ENCODE results near the gene VMP1. TPM values are rescaled to one million over a fixed set of nuclear protein-coding genes. Genes with fewer than 3 reads are reported as not detected.
"Not testable (repeated sequence)": the region's sequence is repeated elsewhere in the genome, so short reads cannot be mapped to it uniquely, and the experiment has no call there.

Gene VMP1
- total RNA-seq, 1 donor, result 460 TPM

DNA sequence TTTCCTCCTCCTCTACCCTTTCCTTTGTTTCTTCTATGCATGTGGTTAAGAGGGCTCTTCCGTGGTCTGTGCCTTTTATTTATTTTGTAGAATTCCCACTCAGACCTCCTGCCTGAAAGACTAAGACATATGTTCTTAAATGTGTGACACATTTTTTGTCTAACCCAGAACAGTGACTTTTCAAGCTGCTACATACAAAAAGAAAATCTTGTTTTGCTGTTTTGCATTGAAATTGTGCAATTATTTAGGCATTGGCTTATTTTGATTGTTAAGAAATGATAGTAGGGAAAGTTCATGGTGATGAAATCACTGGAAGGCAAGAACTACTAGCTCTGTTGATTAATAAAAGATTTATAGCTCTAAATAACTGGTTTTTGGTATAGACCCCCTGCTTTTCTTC, 108.5 kb downstream of the VMP1 start:
- no peak overlapping the region for H3K4me3 ChIP-seq (ENCODE audit: low read length)

DNA sequence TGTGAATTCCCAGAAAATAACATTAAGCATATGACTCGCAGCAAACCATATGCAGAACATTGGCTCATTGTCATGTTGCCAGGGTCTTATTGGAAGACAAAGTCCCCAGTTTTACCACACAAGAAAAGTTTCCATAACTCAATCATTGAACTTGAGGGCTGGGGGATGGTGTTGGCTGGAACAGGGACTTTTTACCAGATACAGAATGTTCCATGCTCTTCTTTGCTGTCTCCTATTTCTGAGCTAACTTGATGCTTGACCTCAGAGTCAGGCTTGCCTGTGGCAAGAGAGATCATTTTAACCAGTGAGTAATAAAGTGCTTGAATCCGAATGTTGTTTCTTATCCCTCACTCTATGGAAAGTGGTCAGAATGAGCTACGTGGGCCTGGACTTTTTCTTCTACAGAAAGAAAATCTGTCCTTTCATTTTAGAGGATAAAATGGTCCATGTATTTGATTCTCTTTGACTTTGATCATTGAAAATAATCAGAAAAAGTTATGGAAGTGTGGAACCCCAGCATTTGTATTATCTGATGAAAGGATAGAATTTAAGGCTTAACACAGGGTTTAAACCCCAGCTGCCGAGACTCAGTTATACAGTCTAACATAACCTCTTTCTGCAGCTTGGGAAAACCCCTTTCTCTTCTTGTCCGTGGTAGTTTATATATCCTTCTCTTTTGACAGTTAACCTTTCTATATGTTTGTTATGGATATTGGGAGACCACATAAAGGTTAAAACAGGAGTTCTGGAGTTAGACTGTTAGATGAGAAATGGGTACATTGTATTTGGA, 118.3 kb downstream of the VMP1 start:
- H3K27me3 ChIP-seq (ENCODE audit: insufficient read depth, low read length), result no peaks in the 10 kb centered on the region
- H3K9me3 ChIP-seq (ENCODE audit: low read depth, low read length), result no peaks in the 10 kb centered on the region
- H3K4me3 ChIP-seq (ENCODE audit: low read length), result no peak overlapping the region
- peaks cover 49% of the 10 kb centered on the region for H3K4me1 ChIP-seq (ENCODE audit: insufficient read depth, low read length)

More for the DNA sequence above, 108.5 kb downstream of the VMP1 start:
- peaks cover 15% of the 10 kb centered on the region for H3K4me1 ChIP-seq (ENCODE audit: insufficient read depth, low read length)
- H3K27me3 ChIP-seq (ENCODE audit: insufficient read depth, low read length), result no peaks in the 10 kb centered on the region
- no peaks in the 10 kb centered on the region for H3K9me3 ChIP-seq (ENCODE audit: low read depth, low read length)

DNA sequence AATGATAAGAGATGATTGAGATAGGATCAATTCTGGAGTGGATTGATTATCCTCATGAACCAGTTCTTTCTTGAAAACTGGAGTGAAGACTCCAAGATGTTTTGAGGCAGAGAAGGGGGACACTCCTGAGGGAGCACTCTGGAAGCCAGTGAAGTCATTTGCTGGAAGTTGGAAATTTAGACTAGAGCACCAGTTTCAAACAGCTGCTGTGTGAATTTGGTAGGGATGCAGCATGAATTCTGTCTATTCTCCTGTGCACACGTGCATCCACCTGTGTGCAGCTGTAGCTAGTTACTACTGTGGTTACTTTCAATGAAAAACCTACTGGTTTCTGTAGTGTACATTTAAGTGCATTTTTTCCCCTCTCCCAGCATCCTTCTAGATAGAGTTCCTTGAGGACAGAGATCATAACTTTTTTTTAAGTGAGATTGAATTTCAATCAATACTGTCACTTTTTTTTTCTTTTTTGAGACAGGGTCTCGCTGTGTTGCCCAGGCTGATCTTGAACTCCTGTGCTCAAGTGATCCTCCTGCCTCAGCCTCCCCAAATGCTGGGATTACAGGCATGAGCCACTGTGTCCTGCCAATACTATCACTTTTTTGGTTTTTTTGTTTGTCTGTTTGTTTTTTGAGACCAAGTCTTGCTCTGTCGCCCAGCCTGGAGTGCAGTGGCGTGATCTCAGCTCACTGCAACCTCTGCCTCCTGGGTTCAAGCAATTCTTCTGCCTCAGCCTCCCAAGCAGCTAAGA, 119.4 kb downstream of the VMP1 start:
- peaks cover 55% of the 10 kb centered on the region for H3K4me1 ChIP-seq (ENCODE audit: insufficient read depth, low read length)
- no peaks in the 10 kb centered on the region for H3K27me3 ChIP-seq (ENCODE audit: insufficient read depth, low read length)
- no peak overlapping the region for H3K4me3 ChIP-seq (ENCODE audit: low read length)
- H3K9me3 ChIP-seq (ENCODE audit: low read depth, low read length), result no peaks in the 10 kb centered on the region

DNA sequence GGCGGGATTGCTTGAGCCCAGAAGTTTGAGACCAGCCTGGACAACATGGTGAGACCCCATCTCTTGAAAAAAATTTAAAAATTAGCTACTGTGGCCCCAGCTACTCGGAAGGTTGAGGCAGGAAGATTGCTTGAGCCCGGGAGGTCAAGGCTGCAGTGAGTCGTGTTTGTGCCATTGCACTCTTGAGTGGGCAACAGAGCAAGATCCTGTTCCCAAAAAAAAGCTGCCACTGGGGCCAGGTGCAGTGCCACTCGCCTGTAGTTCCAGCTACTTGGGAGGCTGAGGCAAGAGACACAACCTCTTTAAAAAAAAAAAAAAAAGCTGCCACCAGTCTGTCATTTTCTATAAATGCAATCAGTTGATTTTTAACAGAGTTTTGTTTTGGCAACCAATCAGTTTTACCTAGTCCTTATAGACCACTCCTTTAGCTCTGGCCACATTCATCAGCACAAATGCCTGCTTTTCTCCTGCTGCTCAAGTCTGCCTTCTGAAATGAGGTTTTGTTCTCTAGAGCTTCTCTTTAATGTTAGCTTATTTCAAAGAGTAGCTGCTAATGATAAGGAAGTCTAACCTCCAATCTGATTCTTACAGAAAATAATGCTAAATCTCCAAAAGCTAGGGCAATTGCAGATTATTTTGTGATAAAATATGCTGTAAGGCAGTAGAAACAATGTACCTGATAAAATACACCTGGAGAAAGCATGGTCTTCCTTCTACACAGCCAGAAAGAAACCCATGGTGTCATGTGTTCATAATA, 120.4 kb downstream of the VMP1 start:
- Histone ChIP-seq H3K4me1 (ENCODE audit: insufficient read depth, low read length) (peaks cover 61% of the 10 kb centered on the region), H3K4me3 (ENCODE audit: low read length) (no peak overlapping the region)

DNA sequence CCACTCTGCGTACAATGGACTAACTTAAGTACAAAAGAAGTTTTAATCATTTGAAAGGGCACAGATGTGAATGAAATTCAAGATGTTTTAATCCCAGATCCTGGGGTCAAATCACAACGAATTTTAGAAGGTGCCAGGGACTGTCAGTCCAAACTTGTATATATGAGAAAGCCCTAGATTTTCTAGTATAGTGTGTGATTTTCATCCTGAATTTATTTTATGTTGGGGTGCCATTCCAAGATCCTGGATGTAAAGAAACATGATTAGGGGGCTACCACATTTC, 121.0 kb downstream of the VMP1 start:
- no peak overlapping the region for H3K4me3 ChIP-seq (ENCODE audit: low read length)
- H3K9me3 ChIP-seq (ENCODE audit: low read depth, low read length), result no peaks in the 10 kb centered on the region
- H3K27me3 ChIP-seq (ENCODE audit: insufficient read depth, low read length), result no peaks in the 10 kb centered on the region
- peaks cover 62% of the 10 kb centered on the region for H3K4me1 ChIP-seq (ENCODE audit: insufficient read depth, low read length)

More for the DNA sequence above, 120.4 kb downstream of the VMP1 start:
- no peaks in the 10 kb centered on the region for H3K27me3 ChIP-seq (ENCODE audit: insufficient read depth, low read length)
- no peaks in the 10 kb centered on the region for H3K9me3 ChIP-seq (ENCODE audit: low read depth, low read length)

DNA sequence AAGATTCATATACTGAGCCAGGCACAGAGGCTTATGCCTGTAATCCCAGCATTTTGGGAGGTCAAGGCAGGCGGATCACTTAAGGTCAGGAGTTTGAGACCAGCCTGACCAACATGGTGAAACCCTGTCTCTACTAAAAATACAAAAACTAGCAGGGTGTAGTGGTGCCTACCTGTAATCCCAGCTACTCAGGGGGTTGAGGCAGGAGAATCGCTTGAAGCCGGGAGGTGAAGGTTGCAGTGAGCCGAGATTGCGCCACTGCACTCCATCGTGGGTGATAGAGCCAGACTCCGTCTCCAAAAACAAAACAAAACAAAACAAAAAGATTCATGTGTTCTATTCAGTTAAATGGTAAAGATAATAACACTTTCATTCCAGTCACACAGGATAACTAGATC, 121.4 kb downstream of the VMP1 start:
- not testable (repeated sequence) for H3K9me3 ChIP-seq (ENCODE audit: low read depth, low read length); H3K27me3 ChIP-seq (ENCODE audit: insufficient read depth, low read length); H3K4me3 ChIP-seq (ENCODE audit: low read length)
- H3K4me1 ChIP-seq (ENCODE audit: insufficient read depth, low read length), result peaks cover 62% of the 10 kb centered on the region

DNA sequence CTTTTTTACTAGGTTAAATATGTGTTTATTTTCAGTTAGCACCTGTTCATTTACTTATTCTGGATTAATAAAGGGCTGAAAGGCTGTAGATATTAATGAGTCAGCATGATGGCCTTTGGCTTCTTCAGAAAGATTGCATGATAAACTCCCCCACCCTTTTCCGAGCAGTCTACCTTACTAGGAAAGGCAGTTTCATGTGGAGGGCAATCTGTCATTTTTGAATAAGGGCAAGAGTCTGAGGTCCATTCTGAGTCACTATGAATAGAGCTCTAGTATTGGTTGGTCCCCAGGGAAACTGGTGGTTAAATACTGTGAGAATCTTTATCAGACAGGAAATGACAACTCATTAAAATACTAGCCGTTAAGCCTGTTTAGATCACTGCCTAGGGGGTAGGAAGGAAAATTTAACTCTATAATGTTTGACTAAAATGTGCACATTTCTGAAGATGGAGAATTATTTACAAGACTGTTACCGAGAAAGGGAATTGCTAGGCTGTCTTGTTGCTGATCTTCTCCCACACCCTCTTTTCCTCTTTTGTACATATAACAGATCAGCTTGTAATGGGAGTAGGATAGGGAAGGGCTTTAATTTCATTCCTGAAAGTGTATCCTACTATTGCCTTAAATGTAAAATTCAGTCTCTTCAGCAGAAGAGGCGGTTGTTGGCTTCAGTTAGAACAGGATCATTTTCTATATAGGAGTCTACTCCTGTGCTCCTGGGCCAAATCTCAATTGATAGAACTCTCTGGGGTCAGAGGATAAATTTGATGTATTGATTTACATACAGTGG, 122.0 kb downstream of the VMP1 start:
- Histone ChIP-seq H3K27me3 (ENCODE audit: insufficient read depth, low read length) (no peaks in the 10 kb centered on the region), H3K9me3 (ENCODE audit: low read depth, low read length) (no peaks in the 10 kb centered on the region), H3K4me1 (ENCODE audit: insufficient read depth, low read length) (peaks cover 62% of the 10 kb centered on the region), H3K4me3 (ENCODE audit: low read length) (no peak overlapping the region)

DNA sequence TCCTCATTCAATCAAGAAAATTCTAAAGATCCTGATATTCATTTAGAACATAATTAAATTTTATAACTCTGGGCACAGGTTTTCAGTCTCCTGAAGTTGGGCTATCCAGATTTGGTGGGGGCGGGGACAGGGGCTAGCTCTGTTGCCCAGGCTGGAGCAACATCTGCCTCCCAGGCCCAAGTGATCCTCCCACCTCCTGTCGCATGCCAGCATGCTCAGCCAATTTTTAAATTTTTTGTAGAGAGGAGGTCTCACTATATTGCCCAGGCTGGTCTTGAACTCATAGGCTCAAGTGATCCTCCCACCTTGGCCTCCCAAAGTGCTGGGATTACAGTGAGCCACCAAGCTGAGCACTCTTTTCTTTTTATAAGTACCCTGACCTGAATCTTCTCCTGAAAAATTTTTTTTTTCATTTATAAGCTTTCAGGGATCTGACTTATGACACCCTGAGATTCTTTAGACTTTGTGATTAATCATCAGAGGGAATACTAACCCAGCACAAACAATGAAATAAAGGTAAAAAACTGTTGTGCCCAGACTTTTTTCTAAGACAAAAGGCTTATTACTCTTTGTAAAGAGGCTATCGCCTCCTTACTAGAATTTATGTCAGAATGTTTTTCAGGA, 122.7 kb downstream of the VMP1 start:
- Histone ChIP-seq H3K4me1 (ENCODE audit: insufficient read depth, low read length) (peaks cover 62% of the 10 kb centered on the region), H3K9me3 (ENCODE audit: low read depth, low read length) (no peaks in the 10 kb centered on the region), H3K4me3 (ENCODE audit: low read length) (no peak overlapping the region), H3K27me3 (ENCODE audit: insufficient read depth, low read length) (no peaks in the 10 kb centered on the region)

DNA sequence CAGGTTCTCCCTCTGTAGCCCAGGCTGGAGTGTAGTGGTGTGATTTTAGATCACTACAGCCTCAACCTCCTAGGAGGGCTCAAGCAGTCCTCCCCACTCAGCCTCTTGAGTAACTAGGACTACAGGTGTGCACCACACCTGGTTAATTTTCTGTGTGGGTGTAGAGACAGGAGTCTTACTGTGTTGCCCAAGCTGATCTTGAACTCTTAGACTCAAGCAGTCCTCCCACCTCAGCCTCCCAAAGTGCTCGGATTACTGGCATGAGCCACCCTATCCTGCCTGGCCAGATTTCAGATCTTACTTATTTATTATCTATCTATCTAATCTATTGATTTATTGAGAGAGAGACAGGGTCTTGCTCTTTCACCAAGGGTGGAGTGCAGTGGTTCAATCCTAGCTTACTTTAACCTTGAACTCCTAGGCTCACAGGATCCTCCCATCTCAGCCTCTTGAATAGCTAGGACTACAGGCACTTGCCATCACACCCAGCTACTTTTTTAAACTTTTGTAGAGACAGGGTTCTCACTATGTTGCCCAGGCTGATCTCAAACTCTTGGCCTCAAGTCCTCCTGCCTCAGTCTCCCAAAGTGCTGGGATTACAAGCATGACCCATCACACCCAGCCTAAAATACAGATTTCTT, 123.5 kb downstream of the VMP1 start:
- Histone ChIP-seq H3K27me3 (ENCODE audit: insufficient read depth, low read length) (no peaks in the 10 kb centered on the region), H3K4me1 (ENCODE audit: insufficient read depth, low read length) (peaks cover 57% of the 10 kb centered on the region), H3K9me3 (ENCODE audit: low read depth, low read length) (no peaks in the 10 kb centered on the region), H3K4me3 (ENCODE audit: low read length) (no peak overlapping the region)

DNA sequence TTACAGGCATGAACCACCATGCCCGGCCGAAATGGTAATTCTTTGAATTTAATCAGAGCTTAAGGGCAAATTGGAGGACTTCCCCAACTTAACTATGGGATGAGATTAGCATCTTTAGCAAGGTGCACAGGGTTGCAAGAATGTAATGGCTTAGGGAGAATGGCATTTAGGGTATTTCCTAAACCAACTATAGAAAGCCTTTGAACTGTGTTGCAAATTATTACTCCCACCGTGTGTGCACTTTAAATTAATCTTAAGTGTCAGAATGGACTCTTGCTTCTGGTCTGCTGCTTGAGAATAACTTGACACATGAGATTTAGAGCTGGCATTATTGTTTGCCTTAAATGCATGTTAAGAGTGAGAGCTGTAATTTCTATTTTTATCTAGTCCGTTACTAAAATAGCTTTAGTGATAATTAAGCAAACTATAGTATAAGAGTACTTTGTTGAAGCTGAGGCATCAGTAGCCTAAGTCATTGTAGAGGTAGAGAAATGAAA, 125.5 kb downstream of the VMP1 start:
- H3K9me3 ChIP-seq (ENCODE audit: low read depth, low read length), result no peaks in the 10 kb centered on the region
- H3K4me3 ChIP-seq (ENCODE audit: low read length), result no peak overlapping the region
- peaks cover 53% of the 10 kb centered on the region for H3K4me1 ChIP-seq (ENCODE audit: insufficient read depth, low read length)
- no peaks in the 10 kb centered on the region for H3K27me3 ChIP-seq (ENCODE audit: insufficient read depth, low read length)

DNA sequence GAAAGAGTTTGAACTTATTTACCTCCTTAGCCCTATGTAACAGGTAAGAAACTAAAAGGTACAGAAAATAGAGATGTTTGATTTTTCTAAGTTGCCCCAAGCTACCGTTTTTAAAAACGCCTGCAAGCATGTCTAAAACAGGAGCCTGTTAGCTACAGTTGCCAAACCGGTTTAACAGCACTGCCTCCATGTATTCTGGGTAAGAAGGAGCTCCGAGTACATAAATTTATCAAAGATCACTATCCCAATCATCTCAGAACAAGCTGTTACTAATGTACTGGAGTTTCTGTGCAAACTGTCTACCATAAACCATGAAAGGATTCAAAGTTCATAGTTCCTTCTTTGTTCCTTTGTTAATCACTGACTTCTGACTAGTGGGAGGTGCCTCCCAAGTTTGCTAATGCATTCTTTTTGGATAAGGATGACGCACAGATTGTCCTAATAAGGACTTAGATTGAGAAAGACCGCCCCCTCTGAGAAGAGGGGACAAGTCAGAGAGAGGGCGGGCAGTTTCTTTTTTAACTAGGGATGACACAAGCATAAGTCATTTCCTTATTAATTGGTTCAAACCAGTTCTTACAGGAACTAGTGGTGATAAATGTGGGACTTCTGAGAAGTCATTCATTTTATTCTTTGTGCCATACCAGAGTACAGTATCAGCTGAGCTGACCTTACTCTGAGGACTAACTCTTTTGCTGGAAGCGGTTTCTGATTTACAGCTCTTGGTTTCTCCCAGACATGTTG, 130.0 kb downstream of the VMP1 start:
- Histone ChIP-seq H3K4me1 (ENCODE audit: insufficient read depth, low read length) (peaks cover 19% of the 10 kb centered on the region), H3K27me3 (ENCODE audit: insufficient read depth, low read length) (no peaks in the 10 kb centered on the region), H3K4me3 (ENCODE audit: low read length) (peak overlapping the region; percentile 96), H3K9me3 (ENCODE audit: low read depth, low read length) (no peaks in the 10 kb centered on the region)

DNA sequence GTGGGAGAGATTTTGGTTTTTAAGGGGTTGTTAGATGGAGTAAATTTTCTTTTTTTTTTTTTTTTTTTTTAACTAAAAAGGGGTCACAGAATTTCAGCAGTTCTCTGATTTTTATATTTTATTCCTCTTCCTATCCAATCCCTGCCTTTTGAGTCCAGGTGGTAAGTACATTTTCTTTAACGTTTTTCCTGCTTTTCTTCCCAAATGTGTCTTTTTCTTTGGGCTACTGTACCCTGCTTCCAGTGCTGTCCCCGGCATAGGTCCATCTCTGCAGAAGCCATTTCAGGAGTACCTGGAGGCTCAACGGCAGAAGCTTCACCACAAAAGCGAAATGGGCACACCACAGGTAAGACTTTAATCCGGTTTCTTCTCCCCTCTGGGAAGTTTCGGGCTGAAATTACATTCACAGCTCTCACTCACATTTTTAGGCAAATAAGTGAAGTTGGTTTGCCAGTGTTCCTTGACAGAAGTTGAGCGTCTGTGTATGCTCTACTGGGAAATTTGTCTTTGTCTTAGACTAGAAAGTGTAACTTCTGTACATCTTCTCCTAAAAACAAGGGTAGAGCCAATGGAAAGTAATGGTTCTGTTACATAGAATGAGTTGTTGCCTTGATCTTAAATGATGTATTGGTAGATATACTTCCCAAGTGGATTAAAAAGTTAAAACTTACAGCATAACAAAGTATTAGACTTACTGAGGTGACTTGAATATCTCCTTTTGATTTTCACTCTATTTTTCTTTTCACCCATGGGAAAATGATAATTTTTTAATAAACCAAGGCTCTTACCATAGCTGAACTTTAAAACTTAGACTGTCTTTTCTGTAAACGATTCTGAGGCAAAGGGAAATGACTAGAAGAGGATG, 130.8 kb downstream of the VMP1 start:
- Histone ChIP-seq H3K4me3 (ENCODE audit: low read length) (peak overlapping the region; percentile 96), H3K4me1 (ENCODE audit: insufficient read depth, low read length) (peaks cover 14% of the 10 kb centered on the region)

More for the DNA sequence above, 130.8 kb downstream of the VMP1 start:
- H3K9me3 ChIP-seq (ENCODE audit: low read depth, low read length), result no peaks in the 10 kb centered on the region
- H3K27me3 ChIP-seq (ENCODE audit: insufficient read depth, low read length), result no peaks in the 10 kb centered on the region
